Measurements from ENCODE around the gene D2HGDH.

DNA sequence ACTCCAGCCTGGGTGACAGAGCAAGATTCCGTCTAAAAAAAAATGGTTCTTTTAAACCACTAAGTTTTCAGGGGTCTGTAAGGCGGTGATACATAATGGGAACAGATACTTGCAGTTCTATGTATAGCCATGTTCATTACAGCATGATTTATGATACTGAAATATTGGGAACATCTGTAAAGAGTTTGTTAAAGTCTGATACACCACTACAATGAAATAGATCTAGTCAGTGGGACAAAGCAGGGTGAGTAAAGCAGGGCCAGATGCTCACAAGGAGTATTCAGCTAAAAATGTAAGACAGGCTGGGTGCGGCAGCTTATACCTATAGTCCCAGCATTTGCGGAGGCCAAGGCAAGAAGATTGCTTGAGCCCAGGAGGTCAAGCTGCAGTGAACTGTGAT is 38.8 kb upstream of the D2HGDH start:
- TF ChIP-seq, protein P1, sequence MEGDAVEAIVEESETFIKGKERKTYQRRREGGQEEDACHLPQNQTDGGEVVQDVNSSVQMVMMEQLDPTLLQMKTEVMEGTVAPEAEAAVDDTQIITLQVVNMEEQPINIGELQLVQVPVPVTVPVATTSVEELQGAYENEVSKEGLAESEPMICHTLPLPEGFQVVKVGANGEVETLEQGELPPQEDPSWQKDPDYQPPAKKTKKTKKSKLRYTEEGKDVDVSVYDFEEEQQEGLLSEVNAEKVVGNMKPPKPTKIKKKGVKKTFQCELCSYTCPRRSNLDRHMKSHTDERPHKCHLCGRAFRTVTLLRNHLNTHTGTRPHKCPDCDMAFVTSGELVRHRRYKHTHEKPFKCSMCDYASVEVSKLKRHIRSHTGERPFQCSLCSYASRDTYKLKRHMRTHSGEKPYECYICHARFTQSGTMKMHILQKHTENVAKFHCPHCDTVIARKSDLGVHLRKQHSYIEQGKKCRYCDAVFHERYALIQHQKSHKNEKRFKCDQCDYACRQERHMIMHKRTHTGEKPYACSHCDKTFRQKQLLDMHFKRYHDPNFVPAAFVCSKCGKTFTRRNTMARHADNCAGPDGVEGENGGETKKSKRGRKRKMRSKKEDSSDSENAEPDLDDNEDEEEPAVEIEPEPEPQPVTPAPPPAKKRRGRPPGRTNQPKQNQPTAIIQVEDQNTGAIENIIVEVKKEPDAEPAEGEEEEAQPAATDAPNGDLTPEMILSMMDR (IDR thresholded peaks at IDR 0.05; ENCODE audit: low read length): no peak
- no peak for TF ChIP-seq EZH2phosphoT487 (IDR thresholded peaks at IDR 0.05; ENCODE audit: low read length)
